Activated T-helper 17 cell treated with anti-CD3 and anti-CD28 coated beads, Interleukin-2, amount 50 U/mL, for 72 hours (primary cell): ENCODE results near the gene RFX2. TPM values are rescaled to one million over a fixed set of nuclear protein-coding genes. Genes with fewer than 3 reads are reported as not detected.
"Not testable (repeated sequence)": the region's sequence is repeated elsewhere in the genome, so short reads cannot be mapped to it uniquely, and the experiment has no call there.

ENCODE experiments used
- ATAC-seq: fragments of 150-1000 bp; cut with Tn5 transposase; replicated peaks from 2 replicates; pipeline ENCODE4 v1.10.0; 2021; ENCODE audit warnings: mild to moderate bottlenecking, moderate library complexity
- H3K27ac Mint-ChIP-seq: one replicate; pipeline ENCODE4 v1.8.0; 2022; ENCODE audit warnings: mixed read lengths
- H3K27me3 Mint-ChIP-seq: one replicate; pipeline ENCODE4 v1.8.0; 2022; ENCODE audit warnings: mixed read lengths
- H3K36me3 Mint-ChIP-seq: one replicate; pipeline ENCODE4 v1.8.0; 2022; ENCODE audit warnings: low read depth, mild to moderate bottlenecking, mixed read lengths
- H3K4me1 Mint-ChIP-seq: one replicate; pipeline ENCODE4 v1.8.0; 2022; ENCODE audit warnings: mixed read lengths
- H3K4me3 Mint-ChIP-seq: one replicate; pipeline ENCODE4 v1.8.0; 2022; ENCODE audit warnings: mild to moderate bottlenecking, mixed read lengths
- H3K9me3 Mint-ChIP-seq: one replicate; pipeline ENCODE4 v1.8.0; 2022; ENCODE audit warnings: mixed read lengths
- total RNA-seq, 2 donors: library from RNA; stranded (reverse); gene quantifications; one replicate each; pipeline ENCODE4 v1.2.3, GENCODE V29; 2022

The RFX2 gene
- total RNA-seq, 2 donors from 2014 or later, result 9.7 to 20.7 TPM

DNA sequence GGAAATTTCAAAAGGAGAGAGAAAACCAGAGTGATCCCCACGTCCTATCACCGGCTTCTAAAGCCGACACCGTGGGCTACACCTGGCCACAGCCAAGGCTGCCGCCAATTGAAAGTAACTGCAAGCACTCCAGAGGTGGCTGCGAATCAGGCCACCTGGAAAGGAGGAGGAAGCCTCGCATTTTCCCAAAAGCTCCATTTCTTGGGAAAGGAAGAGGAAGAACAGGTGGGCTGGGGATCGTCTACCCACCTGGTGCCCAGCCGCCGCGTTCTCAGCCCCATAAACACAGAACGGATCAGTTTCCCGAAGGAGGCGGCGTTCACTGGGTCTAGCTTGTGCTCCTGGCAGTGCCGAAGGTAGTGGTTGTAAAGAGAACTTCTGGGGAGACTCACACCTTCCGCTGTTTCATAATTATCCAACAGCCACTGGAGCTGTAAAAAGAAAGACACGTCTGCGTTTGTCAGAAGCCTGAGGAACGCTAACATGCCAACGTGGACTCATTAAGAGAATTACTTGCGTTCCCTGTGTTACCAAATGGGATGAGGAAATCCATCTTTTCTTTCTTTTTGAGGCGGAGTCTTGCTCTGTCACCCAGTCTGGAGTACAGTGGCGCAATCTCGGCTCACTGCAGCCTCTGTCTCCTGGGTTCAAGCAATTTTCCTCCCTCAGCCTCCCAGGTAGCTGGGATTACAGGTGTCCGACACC lies 94.3 kb downstream of the RFX2 start:
- no peak for ATAC-seq
- no peaks in the 10 kb centered on the region for H3K9me3 Mint-ChIP-seq
- no peak overlapping the region for H3K4me3 Mint-ChIP-seq
- no peaks in the 10 kb centered on the region for H3K4me1 Mint-ChIP-seq
- H3K27me3 Mint-ChIP-seq, result no peaks in the 10 kb centered on the region
- H3K27ac Mint-ChIP-seq, result no peak overlapping the region
- H3K36me3 Mint-ChIP-seq, result no peaks in the 10 kb centered on the region

DNA sequence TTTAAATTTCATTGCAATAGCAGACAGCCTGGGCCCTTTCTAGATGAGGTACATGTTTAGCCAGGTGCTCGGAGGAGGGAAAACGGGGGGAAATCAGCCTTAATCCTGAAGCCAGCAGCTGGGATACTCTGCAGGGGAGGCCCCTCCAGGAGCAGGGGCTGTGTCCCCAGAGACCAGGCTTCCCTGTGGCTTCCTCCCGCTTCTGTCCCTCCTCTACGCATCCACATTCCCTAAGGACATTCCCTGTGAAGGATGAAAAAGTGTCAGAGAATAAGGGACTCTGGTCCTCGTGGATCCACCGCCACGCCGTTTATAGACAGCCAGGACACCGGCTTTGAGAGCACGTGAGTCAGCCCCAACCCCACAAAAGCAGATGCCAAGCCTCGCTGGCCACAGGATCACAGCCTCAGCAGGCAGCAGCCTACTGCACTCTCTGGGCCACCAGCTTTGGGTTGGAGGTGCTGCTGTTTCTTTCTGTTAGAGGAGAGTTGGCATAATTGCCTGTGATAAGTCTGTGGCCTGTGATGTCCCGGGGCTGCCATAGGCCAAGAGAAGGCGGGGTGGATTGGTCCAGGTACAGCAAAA lies 95.7 kb downstream of the RFX2 start:
- H3K27me3 Mint-ChIP-seq, result no peaks in the 10 kb centered on the region
- H3K4me1 Mint-ChIP-seq, result no peaks in the 10 kb centered on the region
- no peak overlapping the region for H3K27ac Mint-ChIP-seq
- no peak for ATAC-seq
- H3K4me3 Mint-ChIP-seq, result no peak overlapping the region
- no peaks in the 10 kb centered on the region for H3K9me3 Mint-ChIP-seq
- H3K36me3 Mint-ChIP-seq, result no peaks in the 10 kb centered on the region

DNA sequence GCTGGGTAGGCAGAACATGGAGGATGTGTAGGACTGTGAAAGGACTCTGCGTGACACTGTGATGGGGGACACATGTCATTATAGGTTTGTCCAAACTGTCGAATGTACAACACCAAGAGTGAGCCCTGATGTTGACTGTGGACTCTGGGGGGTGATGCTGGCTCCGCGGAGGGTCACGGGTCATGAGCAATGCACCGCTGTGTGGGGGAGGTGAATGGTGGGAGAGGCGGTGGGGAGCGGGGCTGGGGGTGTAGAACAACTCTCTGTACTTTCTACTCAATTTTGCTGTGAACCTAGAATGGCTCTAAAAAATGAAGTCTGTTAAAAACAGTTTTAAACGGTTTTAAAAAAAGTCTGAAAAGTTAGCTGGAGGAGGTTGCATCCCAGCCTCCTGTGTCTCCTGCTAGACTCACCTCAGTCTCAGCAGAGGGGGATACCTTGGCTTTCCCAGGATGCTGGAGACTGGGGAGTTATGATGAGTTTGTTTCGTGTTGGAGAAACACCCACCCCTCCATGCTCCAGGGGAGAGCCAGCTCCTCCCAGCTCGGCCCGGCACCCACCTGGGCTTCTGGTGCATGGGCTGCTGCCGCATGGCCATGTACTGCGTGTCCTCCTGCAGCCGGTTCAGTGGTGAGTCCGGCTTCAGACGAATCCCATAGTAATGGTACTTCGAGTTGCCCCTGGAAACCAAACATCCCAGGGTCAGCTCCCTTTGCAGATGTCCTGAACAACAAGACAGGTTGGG lies 97.7 kb downstream of the RFX2 start:
- Mint-ChIP-seq H3K4me1 (no peaks in the 10 kb centered on the region), H3K27ac (no peak overlapping the region), H3K36me3 (no peaks in the 10 kb centered on the region), H3K4me3 (no peak overlapping the region), H3K9me3 (no peaks in the 10 kb centered on the region), H3K27me3 (no peaks in the 10 kb centered on the region)
- no peak for ATAC-seq

DNA sequence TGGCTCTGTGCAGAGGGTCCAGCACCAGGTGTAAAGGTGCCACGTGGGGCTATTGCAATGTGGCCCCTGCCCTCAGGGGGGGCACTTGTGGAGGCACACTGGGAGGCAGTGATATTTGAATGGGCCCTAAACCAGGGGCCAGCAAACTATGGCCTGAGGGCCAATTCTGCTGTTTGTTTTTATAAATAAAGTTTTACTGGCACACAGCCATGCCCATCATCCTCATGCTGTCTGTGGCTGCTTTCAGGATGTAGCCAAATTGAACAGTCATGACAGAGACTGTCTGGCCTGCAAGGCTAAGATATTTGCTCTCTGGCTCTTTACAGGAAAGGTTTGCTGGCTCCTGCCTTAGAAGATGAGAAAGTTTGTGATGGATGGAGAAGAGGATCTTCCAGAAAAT lies 98.5 kb downstream of the RFX2 start:
- Mint-ChIP-seq H3K9me3 (no peaks in the 10 kb centered on the region), H3K4me1 (no peaks in the 10 kb centered on the region), H3K27ac (no peak overlapping the region), H3K4me3 (no peak overlapping the region), H3K36me3 (no peaks in the 10 kb centered on the region), H3K27me3 (no peaks in the 10 kb centered on the region)
- ATAC-seq, result no peak

DNA sequence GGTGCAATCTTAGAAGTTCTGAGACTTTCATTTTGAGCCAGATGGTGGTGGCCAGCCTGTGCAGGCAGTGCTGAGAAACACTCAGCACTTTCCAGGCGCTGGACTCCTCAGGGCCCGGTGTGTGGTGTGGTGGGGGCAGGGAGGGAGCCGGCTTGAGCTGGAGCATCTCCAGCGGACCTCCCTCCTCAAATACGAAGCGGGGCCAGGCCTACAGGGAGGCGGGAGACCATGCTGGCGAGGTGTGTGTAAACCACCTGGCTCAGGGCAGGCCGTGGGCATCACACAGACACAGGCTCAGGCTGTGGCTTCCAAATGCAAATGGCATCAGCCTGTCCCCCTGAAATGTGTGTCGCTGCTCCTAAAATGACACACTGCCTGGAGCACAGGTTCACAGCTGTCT lies 99.1 kb downstream of the RFX2 start:
- Mint-ChIP-seq H3K4me3 (no peak overlapping the region), H3K36me3 (no peaks in the 10 kb centered on the region), H3K9me3 (no peaks in the 10 kb centered on the region), H3K27ac (no peak overlapping the region), H3K27me3 (no peaks in the 10 kb centered on the region), H3K4me1 (no peaks in the 10 kb centered on the region)
- no peak for ATAC-seq

DNA sequence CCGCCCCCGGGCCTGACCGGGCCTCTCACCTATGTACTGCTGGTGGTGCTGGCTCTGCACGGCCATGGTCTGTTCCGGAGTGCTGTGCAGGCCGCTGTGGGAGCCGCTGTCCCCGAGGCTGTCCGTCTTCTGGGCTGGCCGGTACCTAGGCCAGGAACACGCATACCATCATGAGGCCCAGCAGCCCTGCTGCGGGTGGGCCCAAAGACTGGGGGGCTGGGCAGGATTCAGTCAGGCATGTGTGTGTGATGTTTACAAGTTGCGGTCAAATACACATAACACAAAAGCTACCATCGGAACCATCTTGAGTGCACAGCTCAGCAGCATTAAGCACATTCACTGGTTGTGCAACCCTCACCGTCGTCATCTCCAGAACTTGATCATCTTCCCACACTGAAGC lies 100.2 kb downstream of the RFX2 start:
- Mint-ChIP-seq H3K36me3 (no peaks in the 10 kb centered on the region), H3K9me3 (no peaks in the 10 kb centered on the region), H3K27me3 (no peaks in the 10 kb centered on the region), H3K27ac (no peak overlapping the region), H3K4me3 (no peak overlapping the region), H3K4me1 (no peaks in the 10 kb centered on the region)
- no peak for ATAC-seq

DNA sequence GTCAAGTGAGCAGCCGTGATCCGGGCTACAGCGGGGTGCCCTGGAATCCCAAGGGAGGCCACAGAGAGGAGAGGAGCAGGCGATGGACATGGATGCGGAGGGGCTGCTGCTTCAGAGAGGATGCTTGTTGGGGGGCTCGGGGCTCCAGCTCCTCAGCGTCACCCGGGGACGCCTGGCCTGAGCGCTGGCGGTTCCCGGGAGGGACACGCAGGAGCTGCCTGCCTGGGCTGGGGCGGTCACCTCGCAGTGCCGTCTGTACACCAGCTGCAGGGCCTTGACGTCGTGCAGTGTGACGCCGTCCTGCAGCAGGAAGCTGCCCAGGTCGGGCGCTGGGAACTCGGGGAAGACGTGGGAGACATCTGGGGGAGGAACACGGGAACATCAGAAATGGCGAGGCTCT lies 102.4 kb downstream of the RFX2 start:
- ATAC-seq, result no peak
- Mint-ChIP-seq H3K9me3 (no peaks in the 10 kb centered on the region), H3K36me3 (no peaks in the 10 kb centered on the region), H3K4me3 (no peak overlapping the region), H3K27me3 (no peaks in the 10 kb centered on the region), H3K4me1 (no peaks in the 10 kb centered on the region), H3K27ac (no peak overlapping the region)

DNA sequence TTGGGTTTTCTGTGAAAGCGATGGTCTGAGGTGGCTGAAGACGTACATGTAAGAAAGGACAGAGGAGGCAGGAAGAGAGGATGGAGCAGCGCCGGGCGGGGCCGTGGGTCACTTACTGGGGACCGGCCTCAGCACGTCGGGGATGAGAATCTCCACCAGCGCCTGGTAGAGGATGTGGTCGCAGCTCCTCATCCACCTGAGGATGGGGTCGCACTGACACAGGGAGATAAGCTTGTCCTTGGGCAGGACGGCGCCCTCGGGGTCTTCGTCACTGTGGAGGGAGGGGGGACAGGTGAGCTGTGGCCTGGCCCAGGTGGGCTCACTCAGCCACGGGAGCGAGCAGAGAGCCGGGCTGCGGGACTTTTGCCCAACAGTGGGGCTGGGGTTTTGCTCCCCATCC lies 103.4 kb downstream of the RFX2 start:
- Mint-ChIP-seq H3K4me1 (no peaks in the 10 kb centered on the region), H3K27ac (no peak overlapping the region), H3K36me3 (no peaks in the 10 kb centered on the region), H3K27me3 (no peaks in the 10 kb centered on the region), H3K4me3 (no peak overlapping the region), H3K9me3 (no peaks in the 10 kb centered on the region)
- no peak for ATAC-seq

DNA sequence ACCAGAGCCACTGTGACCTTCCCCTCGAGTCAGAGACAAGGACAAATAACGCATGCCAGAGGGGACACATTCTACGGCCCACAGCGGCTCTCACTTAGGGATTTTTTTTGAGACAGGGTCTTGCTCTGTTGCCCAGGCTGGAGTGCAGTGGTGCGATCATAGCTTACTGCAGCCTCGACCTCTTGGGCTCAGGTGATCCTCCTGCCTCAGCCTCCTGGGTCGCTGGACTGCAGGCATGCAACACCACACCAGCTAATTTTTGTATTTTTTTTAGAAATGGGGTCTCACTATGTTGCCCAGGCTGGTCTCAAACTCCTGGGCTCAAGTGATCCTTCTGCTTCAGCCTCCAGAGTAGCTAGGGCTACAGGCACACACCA lies 104.2 kb downstream of the RFX2 start:
- not testable (repeated sequence) for H3K4me1 Mint-ChIP-seq, H3K4me3 Mint-ChIP-seq, H3K27me3 Mint-ChIP-seq, H3K9me3 Mint-ChIP-seq, ATAC-seq, H3K27ac Mint-ChIP-seq, H3K36me3 Mint-ChIP-seq

DNA sequence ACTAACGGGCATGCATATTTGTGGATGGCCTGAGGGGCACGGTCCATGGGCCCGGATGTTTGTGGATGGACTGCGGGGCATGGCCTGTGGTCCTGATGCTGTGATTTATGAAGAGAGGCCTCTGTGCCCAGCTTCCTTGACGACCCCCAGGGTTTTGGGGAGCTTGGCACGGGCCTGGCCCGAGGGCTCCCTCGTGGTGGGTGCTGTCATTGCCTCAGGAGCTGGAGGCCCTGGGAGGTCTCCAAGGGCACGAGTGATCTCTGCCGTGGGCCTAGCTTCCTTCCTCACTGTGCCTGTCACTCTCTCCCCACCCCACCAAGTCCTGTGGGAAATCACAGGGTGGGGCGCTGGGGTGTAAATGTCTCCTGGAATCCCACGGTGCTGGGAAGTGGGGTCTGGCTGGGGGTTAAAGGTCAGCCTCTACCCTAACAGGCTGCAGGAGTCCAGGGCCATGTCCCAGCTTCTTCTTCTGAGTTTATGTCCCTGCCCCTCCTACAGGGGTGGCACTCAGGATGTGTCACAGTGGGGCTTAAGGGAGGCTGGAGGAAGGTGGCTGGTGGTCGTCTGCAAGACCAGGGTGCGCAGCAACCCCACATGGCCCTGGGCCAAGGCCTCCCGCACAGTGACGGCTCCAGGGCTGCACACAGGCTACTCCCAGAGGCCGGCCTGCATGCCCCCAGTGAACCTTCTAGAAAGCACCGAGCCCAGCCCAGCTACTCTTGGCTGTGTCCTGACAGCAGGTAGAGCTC lies 104.8 kb downstream of the RFX2 start:
- H3K36me3 Mint-ChIP-seq, result peaks cover 8% of the 10 kb centered on the region
- no peak for ATAC-seq
- no peaks in the 10 kb centered on the region for H3K4me1 Mint-ChIP-seq
- H3K27me3 Mint-ChIP-seq, result no peaks in the 10 kb centered on the region
- H3K9me3 Mint-ChIP-seq, result no peaks in the 10 kb centered on the region
- H3K4me3 Mint-ChIP-seq, result no peak overlapping the region
- H3K27ac Mint-ChIP-seq, result no peak overlapping the region

DNA sequence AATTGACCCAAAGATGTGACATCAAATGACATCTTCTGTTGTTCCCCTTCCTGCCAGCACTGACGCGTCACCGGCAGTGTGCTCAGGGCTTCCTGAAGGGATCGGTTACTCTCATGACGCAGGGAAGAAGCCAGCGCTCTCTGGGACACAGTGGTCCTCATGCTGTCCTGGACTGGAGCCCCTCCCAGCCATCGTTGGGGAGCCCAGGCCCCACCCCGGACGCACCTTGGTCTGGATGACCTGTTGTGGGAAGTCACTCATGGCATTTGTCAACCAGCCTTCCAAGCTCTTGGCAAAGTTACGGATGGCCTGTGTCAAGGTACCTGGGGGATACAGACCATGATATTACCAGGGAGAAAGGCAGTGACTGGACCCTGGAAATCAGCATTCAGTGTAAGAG lies 106.3 kb downstream of the RFX2 start:
- no peaks in the 10 kb centered on the region for H3K4me1 Mint-ChIP-seq
- H3K27me3 Mint-ChIP-seq, result no peaks in the 10 kb centered on the region
- H3K27ac Mint-ChIP-seq, result no peak overlapping the region
- no peaks in the 10 kb centered on the region for H3K9me3 Mint-ChIP-seq
- no peak for ATAC-seq
- H3K4me3 Mint-ChIP-seq, result no peak overlapping the region
- H3K36me3 Mint-ChIP-seq, result peaks cover 15% of the 10 kb centered on the region

DNA sequence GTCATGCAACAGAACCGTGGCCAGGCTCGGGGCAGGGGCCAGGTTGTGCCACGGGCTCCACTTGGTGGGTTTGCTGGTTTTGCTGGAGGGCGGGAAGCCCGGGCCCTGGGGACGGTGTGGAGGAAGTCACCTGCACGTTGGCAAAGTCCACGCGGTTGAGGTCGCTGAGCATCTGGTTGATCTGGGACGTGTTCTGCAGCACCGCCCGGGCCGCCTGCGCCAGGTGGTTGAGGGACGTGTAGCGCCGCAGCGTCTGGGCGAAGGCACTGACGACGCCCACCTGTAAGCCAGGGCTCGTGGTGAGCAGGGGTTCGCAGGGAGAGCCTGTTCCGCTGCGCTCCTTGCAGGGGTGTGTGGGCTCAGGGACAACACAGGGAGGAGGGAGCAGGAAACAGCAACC lies 107.7 kb downstream of the RFX2 start:
- ATAC-seq, result no peak
- H3K36me3 Mint-ChIP-seq, result peaks cover 15% of the 10 kb centered on the region
- H3K27me3 Mint-ChIP-seq, result no peaks in the 10 kb centered on the region
- H3K9me3 Mint-ChIP-seq, result no peaks in the 10 kb centered on the region
- H3K4me3 Mint-ChIP-seq, result no peak overlapping the region
- H3K27ac Mint-ChIP-seq, result no peak overlapping the region
- no peaks in the 10 kb centered on the region for H3K4me1 Mint-ChIP-seq

DNA sequence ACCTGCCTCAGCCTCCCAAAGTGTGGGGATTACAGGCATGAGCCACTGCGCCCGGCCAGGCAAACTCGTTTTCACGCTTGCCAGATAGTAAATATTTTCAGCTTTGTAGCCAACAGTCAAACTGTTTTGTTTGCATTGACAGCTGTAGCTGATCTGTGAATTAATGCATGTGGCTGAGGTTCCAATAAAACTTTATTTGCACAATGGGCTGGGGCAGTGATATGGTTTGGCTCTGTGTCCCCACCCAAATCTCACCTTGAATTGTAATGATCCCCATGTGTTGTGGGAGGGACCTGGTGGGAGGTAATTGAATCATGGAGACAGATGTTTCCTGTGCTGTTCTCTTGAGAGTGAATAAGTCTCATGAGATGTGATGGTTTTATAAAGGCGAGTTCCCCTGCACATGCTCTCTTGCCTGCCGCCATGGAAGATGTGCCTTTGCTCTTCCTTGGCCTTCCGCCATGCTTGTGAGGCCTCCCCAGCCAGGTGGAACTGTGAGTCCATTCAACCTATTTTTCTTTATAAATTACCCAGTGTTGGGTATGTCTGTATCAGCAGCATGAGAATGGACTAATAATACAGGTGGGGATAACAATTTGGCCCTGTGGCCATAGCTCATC lies 110.0 kb downstream of the RFX2 start:
- no peaks in the 10 kb centered on the region for H3K4me1 Mint-ChIP-seq
- H3K36me3 Mint-ChIP-seq, result peaks cover 15% of the 10 kb centered on the region
- ATAC-seq, result no peak
- H3K27me3 Mint-ChIP-seq, result no peaks in the 10 kb centered on the region
- no peak overlapping the region for H3K4me3 Mint-ChIP-seq
- no peaks in the 10 kb centered on the region for H3K9me3 Mint-ChIP-seq
- no peak overlapping the region for H3K27ac Mint-ChIP-seq

DNA sequence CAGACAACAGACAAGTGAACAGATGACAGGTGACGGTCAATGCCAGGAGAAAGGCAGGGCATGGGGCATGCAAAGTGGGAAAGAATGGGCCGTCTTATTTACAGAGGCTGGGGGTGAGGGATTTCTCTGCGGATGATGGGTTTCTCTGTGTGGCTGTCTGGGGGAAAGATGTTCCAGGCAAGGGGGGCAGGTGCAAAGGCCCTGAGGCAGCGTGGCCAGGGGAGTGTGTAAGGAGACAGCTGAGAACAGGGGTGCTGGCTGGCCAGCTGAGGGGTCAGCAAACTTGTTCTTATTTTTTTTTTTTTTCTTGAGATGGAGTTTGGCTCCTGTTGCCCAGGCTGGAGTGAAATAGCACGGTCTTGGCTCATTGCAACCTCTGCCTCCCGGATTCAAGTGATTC lies 110.6 kb downstream of the RFX2 start:
- Mint-ChIP-seq H3K4me1 (no peaks in the 10 kb centered on the region), H3K9me3 (no peaks in the 10 kb centered on the region), H3K36me3 (peaks cover 15% of the 10 kb centered on the region), H3K27me3 (no peaks in the 10 kb centered on the region), H3K27ac (no peak overlapping the region), H3K4me3 (no peak overlapping the region)
- ATAC-seq, result no peak
